Kidney (tissue), 2 donors: Measurements from ENCODE around the gene SCAF4. TPM values are rescaled to one million over a fixed set of nuclear protein-coding genes. Genes with fewer than 3 reads are reported as not detected.

Source experiments
- polyA plus RNA-seq: library from polyadenylated mRNA; stranded (reverse); fragments of 350-450 nt; fragmentation: Illumina TruSeq; extraction: RNeasy Lipid Tissue Mini Kit (QIAGEN cat#74804); gene quantifications from one replicate; pipeline ENCODE4 v1.2.3, GENCODE V29; 2014; ENCODE audit warnings: low read depth, low replicate concordance; ENCODE audit not compliant: insufficient read depth
- total RNA-seq: library from RNA; stranded (reverse); fragmentation: NEBNext Ultra II Directional; extraction: Animal tissue kit (Norgen Biotek cat#: 25700); gene quantifications from one replicate; pipeline ENCODE4 v1.2.1, GENCODE V29; 2021
- donor health status: DM: yes; HTN: yes; CAD: no.

Gene SCAF4
- total and polyA plus RNA-seq, 2 donors from 2014 or later: 7.4 to 30.6 TPM

Other genes with a start within 250 kb of the SCAF4 start
- gene SOD1, start 72.4 kb downstream of the SCAF4 start, total RNA-seq: 243 TPM
- gene SOD1, start 72.4 kb downstream of the SCAF4 start, polyA plus RNA-seq: 910 TPM
- gene HUNK, start 140.9 kb upstream of the SCAF4 start, total RNA-seq: 17.2 TPM
- 2.7 TPM for gene HUNK, start 140.9 kb upstream of the SCAF4 start, polyA plus RNA-seq